PC-3 (cell line): ENCODE data around the gene LRRFIP1.

ENCODE experiments used
- CTCF ChIP-seq: fragments of 300-600 bp; sonication (generic); conservative IDR thresholded peaks from 2 replicates; pipeline ENCODE4 v1.5.1; 2017; ENCODE audit warnings: antibody characterized with exemption, low read depth, mild to moderate bottlenecking, low read length
- EZH2 ChIP-seq: fragments of 300-600 bp; sonication (generic); IDR thresholded peaks from one replicate; pipeline ENCODE4 v1.6.1; 2017; ENCODE audit warnings: antibody characterized with exemption, mild to moderate bottlenecking, low read length; ENCODE audit not compliant: unreplicated experiment

- TF ChIP-seq CTCF (no peak), EZH2 (no peak)
Observed at GRCh38 chr2:237731663-237732062, 104.3 kb downstream of the LRRFIP1 start.
